Right ventricle myocardium superior (tissue), 1 donor: ENCODE data around the gene RASGRP3. TPM values are rescaled to one million over a fixed set of nuclear protein-coding genes. Genes with fewer than 3 reads are reported as not detected.
A peak's percentile ranks its signal among the peaks of the same experiment; 100 is the strongest.
"Not testable (repeated sequence)": the region's sequence is repeated elsewhere in the genome, so short reads cannot be mapped to it uniquely, and the experiment has no call there.

Source experiments
- ATAC-seq: fragments of 200-7000 bp; cut with Tn5 transposase; one replicate; pipeline ENCODE4 v1.9.1; 2020; ENCODE audit warnings: mild to moderate bottlenecking; ENCODE audit not compliant: poor library complexity
- DNase-seq: peaks from one replicate; pipeline ENCODE4 v3.0.0-alpha.2; 2020
- intact Hi-C: fragments of 100-400 bp; cut with DNase I; formaldehyde crosslinking; loops from one replicate; pipeline ENCODE4 v1.11.2; 2022
- total RNA-seq: library from RNA; stranded (reverse); fragmentation: NEBNext Ultra II Directional; extraction: Animal tissue kit (Norgen Biotek cat#: 25700); gene quantifications from one replicate; pipeline ENCODE4 v1.2.1, GENCODE V29; 2021
- donor health status: DM: no; HTN: yes; CAD: no; lungs with severe emphysema.

RASGRP3 gene
- total RNA-seq, 1 donor from 2014 or later: 53.1 TPM

- intact Hi-C loops: no loop called here
- DNase-seq (no peak), ATAC-seq (no peak)
Measured at GRCh38 chr2:33452545-33452944, 23.9 kb upstream of the RASGRP3 start.

GRCh38 chr2:33453905-33454479 lies 22.5 kb upstream of the RASGRP3 start:
- no peak for ATAC-seq
- intact Hi-C loops: no loop called here
- no peak for DNase-seq

- DNase-seq (peak; percentile 57), ATAC-seq (peak; percentile 96)
- intact Hi-C loops: no loop called here
Measured at GRCh38 chr2:33457556-33458247, 18.7 kb upstream of the RASGRP3 start.

- intact Hi-C loops: no loop called here
- DNase-seq (no peak), ATAC-seq (peak; percentile 74)
Measured at GRCh38 chr2:33458248-33458819, 18.1 kb upstream of the RASGRP3 start.

GRCh38 chr2:33459745-33460144 lies 16.7 kb upstream of the RASGRP3 start:
- DNase-seq: no peak
- ATAC-seq: no peak
- intact Hi-C loops: no loop called here

- intact Hi-C loops, ATAC-seq, DNase-seq: not testable (repeated sequence)
Measured at GRCh38 chr2:33462512-33462911, 13.9 kb upstream of the RASGRP3 start.

GRCh38 chr2:33467413-33467812 lies 9.0 kb upstream of the RASGRP3 start:
- DNase-seq: no peak
- ATAC-seq: peak; percentile 25
- intact Hi-C loops: no loop called here

- intact Hi-C loops: no loop called here
- no peak for ATAC-seq
- DNase-seq: no peak
Measured at GRCh38 chr2:33469238-33469637, 7.2 kb upstream of the RASGRP3 start.

- peak; percentile 71 for ATAC-seq
- intact Hi-C loops: loop anchor here (5.0 to 10.0 kb wide), 2 partner anchors 49 to 67 kb away; no protein-coding TSS in a partner anchor
- DNase-seq: peak; percentile 81
Measured at GRCh38 chr2:33475224-33476130, 972 bp upstream of the RASGRP3 start.

GRCh38 chr2:33476793-33477190 lies 343 bp downstream of the RASGRP3 start:
- DNase-seq (no peak), ATAC-seq (no peak)
- intact Hi-C loops: loop anchor here (5.0 to 10.0 kb wide), 2 partner anchors 48 to 66 kb away; no protein-coding TSS in a partner anchor

- intact Hi-C loops: loop anchor here (5.0 to 10.0 kb wide), 2 partner anchors 47 to 65 kb away; no protein-coding TSS in a partner anchor
- DNase-seq (peak; percentile 53), ATAC-seq (peak; percentile 2)
Measured at GRCh38 chr2:33477473-33478468, 1.3 kb downstream of the RASGRP3 start.

GRCh38 chr2:33478968-33479731 lies 2.7 kb downstream of the RASGRP3 start:
- ATAC-seq (peak; percentile 5), DNase-seq (peak; percentile 43)
- intact Hi-C loops: loop anchor here (5.0 to 10.0 kb wide), 2 partner anchors 46 to 63 kb away; no protein-coding TSS in a partner anchor

- ATAC-seq (peak; percentile 66), DNase-seq (no peak)
- intact Hi-C loops: no loop called here
Measured at GRCh38 chr2:33482518-33482917, 6.1 kb downstream of the RASGRP3 start.

GRCh38 chr2:33484042-33484621 lies 7.7 kb downstream of the RASGRP3 start:
- intact Hi-C loops: no loop called here
- no peak for ATAC-seq
- DNase-seq: no peak

GRCh38 chr2:33485051-33485450 lies 8.6 kb downstream of the RASGRP3 start:
- intact Hi-C loops: no loop called here
- DNase-seq (no peak), ATAC-seq (no peak)

GRCh38 chr2:33486544-33486943 lies 10.1 kb downstream of the RASGRP3 start:
- DNase-seq (no peak), ATAC-seq (no peak)
- intact Hi-C loops: no loop called here
